Vagina (tissue), 2 donors: ENCODE results near the gene PPFIA2.

Experiments
- CTCF ChIP-seq, 3 experiments: fragments of 450-650 bp in 2 of 3; fragments of 200-600 bp in 1 of 3; sonication (generic) in 1 of 3; IDR thresholded peaks; one replicate each; pipeline ENCODE4 v1.5.1; 2017 to 2019; ENCODE audit warnings: antibody characterized with exemption in 3 of 3, mild to moderate bottlenecking in 2 of 3, moderate library complexity in 2 of 3
- POLR2AphosphoS5 ChIP-seq, 2 donors: sonication (generic); formaldehyde crosslinking; IDR thresholded peaks; one replicate each; pipeline ENCODE4 v1.9.0; 2017; ENCODE audit warnings: antibody characterized with exemption in 2 of 2, mild to moderate bottlenecking in 2 of 2, low read depth in 1 of 2; ENCODE audit not compliant: insufficient read depth in 1 of 2

- TF ChIP-seq CTCF (IDR thresholded peaks at IDR 0.05): no peak
- no peak for TF ChIP-seq POLR2AphosphoS5 (IDR thresholded peaks at IDR 0.05; ENCODE audit: insufficient read depth in 1 of 2, low read depth in 1 of 2)
These were observed 290.9 kb downstream of the PPFIA2 start for GRCh38 chr12:81468206-81468605.
